SH-SY5Y (cell line): Measurements from ENCODE around the gene NEO1.

Source experiments
- GATA2 ChIP-seq: IDR thresholded peaks from 2 replicates; pipeline ENCODE4 v1.6.1; 2011; ENCODE audit warnings: mild to moderate bottlenecking, low read depth, low read length
- GATA3 ChIP-seq: IDR thresholded peaks from 2 replicates; pipeline ENCODE4 v1.6.1; 2011; ENCODE audit warnings: low read depth, mild to moderate bottlenecking, low read length, moderate library complexity

GRCh38 chr15:73120269-73120668, 68.0 kb downstream of the NEO1 start:
- no peak for TF ChIP-seq GATA3
- TF ChIP-seq GATA2 = no peak
